Urothelium cell line (cell line): Measurements from ENCODE around the gene SPAG16.
A peak's percentile ranks its signal among the peaks of the same experiment; 100 is the strongest.
"Not testable (repeated sequence)": the region's sequence is repeated elsewhere in the genome, so short reads cannot be mapped to it uniquely, and the experiment has no call there.

Experiments
- DNase-seq: peaks from one replicate; pipeline ENCODE4 v3.0.0; 2011; ENCODE audit warnings: low spot score, mixed read lengths
- FAIRE-seq: peaks from 2 replicates; lab custom pipeline; 2011; peaks lifted over from hg19 to GRCh38; lab: Jason Lieb, UNC

The SPAG16 gene

GRCh38 chr2:213407027-213407426 is 122.8 kb downstream of the SPAG16 start:
- FAIRE-seq, result peak; percentile 52
- not testable (repeated sequence) for DNase-seq

DNA sequence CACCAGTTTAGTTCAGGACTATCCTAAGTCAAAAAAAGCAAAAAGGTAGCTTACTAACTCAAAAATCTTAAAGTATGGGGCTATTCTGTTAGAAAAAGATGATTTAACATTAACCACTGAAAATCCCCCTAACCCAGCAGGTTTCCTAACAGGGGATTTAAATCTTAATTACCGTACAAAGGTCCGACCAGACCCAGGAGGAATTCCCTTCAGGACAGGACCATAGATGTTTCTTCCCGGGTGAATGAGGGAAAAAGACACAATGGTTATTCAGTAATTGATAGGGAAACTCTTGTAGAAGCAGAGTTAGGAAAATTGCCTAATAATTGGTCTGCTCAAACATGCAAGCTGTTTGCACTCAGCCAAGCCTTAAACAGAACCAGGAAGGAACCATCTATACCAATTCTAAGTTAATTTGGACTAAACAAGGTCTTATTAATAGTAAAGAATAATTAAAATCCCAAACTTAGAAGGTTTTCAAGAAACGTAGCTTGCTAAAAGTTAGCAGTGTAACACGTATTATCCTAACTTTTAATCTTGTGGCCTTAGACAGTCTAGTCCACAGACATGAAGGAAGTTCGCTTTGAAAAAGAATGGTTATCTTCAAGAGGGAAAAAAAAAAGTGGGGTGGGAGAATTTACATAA is 124.3 kb downstream of the SPAG16 start:
- DNase-seq, FAIRE-seq: not testable (repeated sequence)

DNA sequence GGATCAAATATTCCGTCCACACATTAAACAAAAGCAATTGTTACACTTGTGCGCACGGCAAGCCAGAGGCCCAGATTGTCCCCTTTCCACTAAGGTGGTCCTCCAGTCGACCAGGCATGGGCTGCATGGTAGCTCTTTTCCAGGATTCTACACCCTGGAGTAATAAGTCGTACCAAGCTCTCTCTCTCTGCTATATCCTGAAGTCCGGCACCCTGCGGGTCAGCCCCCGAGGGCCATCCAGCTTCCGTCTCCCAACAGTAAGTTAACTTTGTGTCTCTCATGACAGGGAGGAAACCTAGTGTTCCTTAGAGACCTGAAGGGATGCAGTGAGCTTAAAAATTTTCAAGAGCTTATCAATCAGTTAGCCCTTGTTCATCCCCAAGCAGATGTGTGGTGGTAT is 126.4 kb downstream of the SPAG16 start:
- DNase-seq, FAIRE-seq: not testable (repeated sequence)

GRCh38 chr2:213411582-213412289 is 127.5 kb downstream of the SPAG16 start:
- DNase-seq, result no peak
- FAIRE-seq, result no peak

GRCh38 chr2:213415093-213415492 is 130.8 kb downstream of the SPAG16 start:
- FAIRE-seq (no peak), DNase-seq (no peak)

DNA sequence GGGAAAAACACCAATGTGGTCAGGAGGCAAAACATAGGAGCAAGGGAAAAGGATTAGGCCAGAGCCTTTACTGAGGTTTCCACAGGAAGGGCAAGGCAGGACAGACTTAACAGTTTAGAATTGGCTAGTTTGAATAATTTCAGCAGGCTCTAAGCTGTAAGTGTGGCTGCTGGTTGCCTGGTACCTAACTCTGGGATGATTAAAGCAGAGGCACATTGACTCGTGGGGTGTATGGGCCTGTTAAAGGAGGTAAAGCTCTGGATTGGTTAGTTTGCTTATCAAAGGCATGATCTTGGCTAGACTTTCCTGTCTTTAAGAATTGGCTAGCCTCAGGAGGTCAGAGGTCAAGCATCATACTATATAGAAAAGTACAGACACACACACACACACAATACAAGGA is 132.6 kb downstream of the SPAG16 start:
- FAIRE-seq (no peak), DNase-seq (no peak)

GRCh38 chr2:213419980-213420379 is 135.7 kb downstream of the SPAG16 start:
- no peak for DNase-seq
- FAIRE-seq, result no peak

- no peak for FAIRE-seq
- DNase-seq, result no peak
Observed at GRCh38 chr2:213420828-213421385, 136.6 kb downstream of the SPAG16 start.

DNA sequence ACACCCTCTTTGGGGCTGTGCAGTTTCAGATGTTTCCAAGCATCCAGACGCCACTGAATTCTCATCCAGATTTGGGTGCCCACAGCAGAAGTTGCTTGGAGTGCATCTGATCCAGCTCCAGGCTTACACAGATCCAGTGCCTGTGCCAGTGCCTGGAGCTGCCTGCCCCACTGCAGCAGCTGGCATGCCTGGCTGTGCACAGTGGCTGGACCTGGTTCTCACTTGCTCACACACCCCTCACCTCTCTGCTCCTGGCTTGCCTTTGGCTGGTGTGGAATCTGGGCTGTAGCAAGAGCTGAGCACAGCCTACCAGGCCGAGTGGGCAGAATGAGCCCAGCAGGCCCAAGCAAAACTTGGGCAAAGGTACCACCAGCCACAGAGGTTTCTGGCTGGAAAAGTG is 137.9 kb downstream of the SPAG16 start:
- DNase-seq, result no peak
- FAIRE-seq, result no peak

- DNase-seq (no peak), FAIRE-seq (no peak)
Observed at GRCh38 chr2:213425618-213426017, 141.4 kb downstream of the SPAG16 start.

GRCh38 chr2:213429516-213429915 is 145.3 kb downstream of the SPAG16 start:
- FAIRE-seq (no peak), DNase-seq (peak; percentile 11)

DNA sequence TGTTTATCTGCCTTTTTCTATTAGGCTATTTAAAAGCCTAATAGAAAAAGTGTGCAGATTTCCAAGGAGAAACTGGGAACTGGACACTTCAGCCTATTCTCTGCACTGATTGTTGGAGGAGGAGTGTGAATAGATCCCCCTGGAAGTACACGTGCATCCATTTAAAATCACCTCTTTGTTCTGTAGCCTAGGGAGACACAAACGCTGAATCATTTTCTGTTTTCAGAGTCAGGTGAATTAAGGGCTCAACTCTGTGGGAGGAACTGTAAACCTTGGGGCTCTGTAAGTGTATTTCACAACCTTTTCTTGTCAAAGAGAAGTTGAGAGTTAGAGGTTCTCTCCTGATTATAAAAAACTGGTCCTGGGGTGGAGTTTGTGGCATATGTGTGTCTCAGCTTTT is 159.7 kb downstream of the SPAG16 start:
- no peak for FAIRE-seq
- DNase-seq, result no peak

- DNase-seq (no peak), FAIRE-seq (no peak)
Observed at GRCh38 chr2:213451542-213452239, 167.4 kb downstream of the SPAG16 start.

DNA sequence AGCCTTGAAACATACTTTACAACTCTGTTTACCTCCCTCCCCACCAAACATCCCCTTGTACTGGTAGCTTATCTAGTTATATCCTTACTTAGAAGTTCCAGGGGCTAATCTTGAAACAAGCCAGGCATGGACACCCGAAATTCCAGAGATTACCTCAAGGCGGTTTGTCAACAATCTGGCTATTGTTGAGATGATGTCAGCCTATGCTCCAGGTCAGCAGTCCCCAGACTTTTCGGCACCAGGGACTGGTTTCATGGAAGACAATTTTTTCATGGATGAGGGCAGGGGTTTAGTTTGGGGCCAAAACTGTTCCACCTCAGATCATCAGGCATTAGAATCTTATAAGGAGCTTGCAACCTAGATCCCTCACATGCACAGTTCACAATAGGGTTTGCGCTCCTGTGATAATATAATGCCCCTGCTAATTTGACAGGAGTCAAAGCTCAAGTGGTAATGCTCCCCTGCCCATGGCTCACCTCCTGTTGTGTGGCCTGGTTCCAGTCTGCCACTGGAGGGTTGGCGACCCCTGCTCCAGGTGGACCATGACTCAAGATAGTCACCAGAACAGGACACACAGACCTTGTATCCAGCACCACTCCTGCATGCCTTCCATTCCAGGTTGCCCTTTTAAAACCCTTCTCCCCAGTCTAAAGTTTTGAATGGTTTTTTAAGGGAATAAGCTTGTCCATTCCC is 171.2 kb downstream of the SPAG16 start:
- no peak for FAIRE-seq
- no peak for DNase-seq

GRCh38 chr2:213475433-213475832 is 191.2 kb downstream of the SPAG16 start:
- FAIRE-seq, result no peak
- DNase-seq, result no peak

GRCh38 chr2:213476641-213477040 is 192.4 kb downstream of the SPAG16 start:
- FAIRE-seq (no peak), DNase-seq (peak; percentile 3)

DNA sequence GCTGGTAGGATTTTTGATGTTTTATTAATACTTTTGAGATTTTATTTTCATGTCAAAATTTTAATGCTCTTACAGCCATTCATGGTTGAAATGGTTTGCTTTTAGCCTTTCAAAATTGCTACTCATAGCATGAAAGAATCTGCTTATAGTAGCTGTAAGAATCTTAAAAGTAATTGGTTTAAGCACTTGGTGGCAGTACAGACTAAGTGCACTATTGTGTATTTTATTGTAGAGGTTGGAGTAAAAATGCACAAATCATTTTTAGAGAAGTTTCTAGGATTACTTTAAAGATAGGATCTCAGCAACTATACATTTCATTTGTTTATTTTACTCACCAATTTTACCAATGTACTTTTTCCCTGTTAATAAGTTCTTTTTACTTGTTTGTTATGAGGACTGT is 205.8 kb downstream of the SPAG16 start:
- no peak for FAIRE-seq
- DNase-seq, result no peak

- FAIRE-seq (no peak), DNase-seq (no peak)
Observed at GRCh38 chr2:213491376-213491775, 207.1 kb downstream of the SPAG16 start.

DNA sequence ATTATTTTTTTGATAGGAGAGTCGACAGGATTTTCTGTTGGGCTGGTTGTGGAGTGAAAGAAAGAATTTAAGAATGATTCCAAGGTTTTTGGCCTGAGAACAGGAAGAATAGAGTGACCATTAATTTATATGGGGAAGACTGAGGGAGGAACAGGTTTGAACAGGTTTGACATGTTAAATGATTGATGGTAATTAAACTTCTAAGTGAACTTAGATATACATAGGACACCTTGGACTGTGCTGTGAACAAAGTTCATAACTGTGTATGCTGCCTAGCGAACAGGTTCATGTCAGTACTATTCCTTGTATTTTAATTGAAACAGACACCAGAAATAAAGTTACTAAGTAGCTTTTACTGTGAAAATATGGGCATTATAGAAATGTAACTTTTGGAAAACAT is 212.0 kb downstream of the SPAG16 start:
- DNase-seq (no peak), FAIRE-seq (no peak)

DNA sequence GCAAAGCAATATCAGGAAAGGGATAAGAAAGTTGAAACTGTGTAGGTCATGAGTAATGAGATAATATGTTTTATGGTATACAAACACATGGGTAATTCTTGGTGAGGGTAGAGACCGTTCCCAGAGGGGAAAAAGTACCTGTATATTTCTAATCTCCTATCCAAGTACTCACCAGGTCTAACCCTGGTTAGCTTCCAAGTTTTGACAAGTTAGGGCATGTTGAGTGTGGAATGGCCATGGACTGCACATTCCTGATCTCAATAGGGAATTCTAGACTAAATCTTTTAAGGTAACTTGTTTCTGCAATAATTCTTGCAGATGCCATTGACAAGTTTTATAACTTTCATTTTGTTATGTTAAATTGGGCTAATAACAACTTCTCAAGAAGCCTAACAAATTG is 216.6 kb downstream of the SPAG16 start:
- no peak for FAIRE-seq
- no peak for DNase-seq

DNA sequence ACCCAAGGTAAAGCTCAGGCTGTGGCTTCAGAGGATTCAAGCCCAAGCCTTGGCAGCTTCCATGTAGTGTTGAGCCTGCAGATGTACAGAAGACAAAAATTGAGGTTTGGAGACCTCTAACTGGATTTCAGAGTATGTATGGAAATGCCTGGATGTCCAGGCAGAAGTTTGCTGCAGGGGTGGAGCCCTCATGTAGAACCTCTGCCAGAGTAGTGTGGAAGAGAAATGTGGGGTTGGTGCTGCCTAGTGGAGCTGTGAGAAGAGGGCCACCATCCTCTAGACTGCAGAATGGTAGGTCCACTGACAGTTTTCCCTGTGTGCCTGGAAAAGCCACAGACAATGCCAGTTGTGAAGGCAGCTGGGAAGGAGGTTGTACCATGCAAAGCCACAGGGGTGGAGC is 239.9 kb downstream of the SPAG16 start:
- DNase-seq, result no peak
- no peak for FAIRE-seq
